ELR (cell line): Measurements from ENCODE around the gene AKAP7.
A peak's percentile ranks its signal among the peaks of the same experiment; 100 is the strongest.

Experiments
- DNase-seq: peaks from one replicate; pipeline ENCODE4 v3.0.0-alpha.2; 2015; ENCODE audit warnings: low read depth

AKAP7 gene

GRCh38 chr6:131199568-131200272 is 64.5 kb downstream of the AKAP7 start:
- peak; percentile 70 for DNase-seq

GRCh38 chr6:131205481-131206244 is 70.4 kb downstream of the AKAP7 start:
- DNase-seq: no peak

GRCh38 chr6:131206463-131207251 is 71.4 kb downstream of the AKAP7 start:
- no peak for DNase-seq

- DNase-seq: no peak
These were observed 73.5 kb downstream of the AKAP7 start for GRCh38 chr6:131208787-131209186.

GRCh38 chr6:131210469-131210868 is 75.2 kb downstream of the AKAP7 start:
- no peak for DNase-seq

- peak; percentile 23 for DNase-seq
These were observed 76.8 kb downstream of the AKAP7 start for GRCh38 chr6:131212024-131212423.

- DNase-seq: no peak
These were observed 77.6 kb downstream of the AKAP7 start for GRCh38 chr6:131212913-131213312.

GRCh38 chr6:131213501-131213990 is 78.3 kb downstream of the AKAP7 start:
- DNase-seq: no peak

GRCh38 chr6:131215219-131215618 is 80.0 kb downstream of the AKAP7 start:
- DNase-seq: no peak

- no peak for DNase-seq
These were observed 81.0 kb downstream of the AKAP7 start for GRCh38 chr6:131216246-131216645.

GRCh38 chr6:131222773-131223172 is 87.5 kb downstream of the AKAP7 start:
- DNase-seq: no peak

- DNase-seq: no peak
These were observed 88.1 kb downstream of the AKAP7 start for GRCh38 chr6:131223416-131223815.

- no peak for DNase-seq
These were observed 89.9 kb downstream of the AKAP7 start for GRCh38 chr6:131225127-131225526.

GRCh38 chr6:131225959-131226358 is 90.7 kb downstream of the AKAP7 start:
- no peak for DNase-seq

GRCh38 chr6:131226459-131227157 is 91.3 kb downstream of the AKAP7 start:
- DNase-seq: no peak

GRCh38 chr6:131227158-131227543 is 91.9 kb downstream of the AKAP7 start:
- no peak for DNase-seq

GRCh38 chr6:131231103-131231502 is 95.8 kb downstream of the AKAP7 start:
- peak; percentile 27 for DNase-seq

GRCh38 chr6:131231891-131232290 is 96.6 kb downstream of the AKAP7 start:
- no peak for DNase-seq

GRCh38 chr6:131244942-131245341 is 109.7 kb downstream of the AKAP7 start:
- DNase-seq: no peak

- DNase-seq: peak; percentile 43
These were observed 114.9 kb downstream of the AKAP7 start for GRCh38 chr6:131250122-131250521.

GRCh38 chr6:131250936-131251335 is 115.7 kb downstream of the AKAP7 start:
- no peak for DNase-seq
